ENCODE data around the gene PAIP2B. TPM values are rescaled to one million over a fixed set of nuclear protein-coding genes. Genes with fewer than 3 reads are reported as not detected.
A peak's percentile ranks its signal among the peaks of the same experiment; 100 is the strongest.
"Not testable (repeated sequence)": the region's sequence is repeated elsewhere in the genome, so short reads cannot be mapped to it uniquely, and the experiment has no call there.

Gene PAIP2B
- total and polyA plus RNA-seq, 5 donors = 14.2 to 34.5 (median 28.0) TPM

GRCh38 chr2:71244302-71244660 is 17.4 kb upstream of the PAIP2B start:
- Histone ChIP-seq H3K4me1 (ENCODE audit: control insufficient read depth, insufficient read depth, low read length) (peaks cover 8% of the 10 kb centered on the region), H3K4me3 (ENCODE audit: low read length) (no peak overlapping the region), H3K27ac (ENCODE audit: low read length) (peak overlapping the region; percentile 70), H3K9me3 (ENCODE audit: control insufficient read depth, low read length) (no peaks in the 10 kb centered on the region), H3K27me3 (ENCODE audit: control insufficient read depth, insufficient read depth) (no peaks in the 10 kb centered on the region)
- DNase-seq (no peak), ATAC-seq (peak in 1 of 2 donors; percentile 26)
- 45% methylated on average over 1 of the region's 1 CpG for WGBS
- intact Hi-C loops (cut with DNase I) = no loop called here

DNA sequence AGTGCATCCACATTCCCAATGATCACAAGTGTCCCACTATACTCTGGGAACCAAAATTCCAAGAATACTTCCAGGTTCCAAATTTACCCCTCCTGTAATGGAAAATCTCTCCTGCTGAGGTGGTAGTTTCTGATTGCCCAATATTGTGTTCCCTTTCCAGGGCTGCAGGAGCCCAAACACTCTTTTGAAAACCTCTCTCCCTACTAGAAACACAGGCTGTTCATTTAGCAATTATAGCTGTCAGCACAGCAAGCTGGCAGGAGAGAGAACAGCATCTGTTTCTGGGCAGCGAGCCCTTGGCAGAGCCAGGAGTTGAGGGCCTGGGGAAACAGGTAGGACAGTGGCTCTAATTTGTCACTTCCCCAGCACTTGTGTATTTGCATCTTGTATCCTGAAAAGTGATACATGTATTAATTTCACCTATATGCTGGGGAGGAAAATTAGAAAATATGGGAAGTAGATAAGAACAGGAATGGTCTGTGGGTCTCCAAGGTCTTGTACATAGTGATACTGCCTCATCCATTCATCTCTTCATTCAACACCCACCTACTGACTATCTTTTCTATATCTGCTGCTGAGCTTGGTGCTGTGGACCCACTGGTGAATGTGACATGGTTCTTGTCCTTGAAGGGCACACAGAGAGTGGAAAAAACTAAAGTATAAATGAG is 16.9 kb upstream of the PAIP2B start:
- H3K4me1 ChIP-seq (ENCODE audit: control insufficient read depth, insufficient read depth, low read length) = peaks cover 8% of the 10 kb centered on the region
- ATAC-seq (peak; percentile 91), DNase-seq (peak; percentile 50 to 78 (median 73))
- H3K4me3 ChIP-seq (ENCODE audit: low read length) = no peak overlapping the region
- no peaks in the 10 kb centered on the region for H3K9me3 ChIP-seq (ENCODE audit: control insufficient read depth, low read length)
- no peaks in the 10 kb centered on the region for H3K27me3 ChIP-seq (ENCODE audit: control insufficient read depth, insufficient read depth)
- peak overlapping the region; percentile 70 for H3K27ac ChIP-seq (ENCODE audit: low read length)
- WGBS = 41% methylated on average over 1 of the region's 1 CpG
- intact Hi-C loops (cut with DNase I) = no loop called here

DNA sequence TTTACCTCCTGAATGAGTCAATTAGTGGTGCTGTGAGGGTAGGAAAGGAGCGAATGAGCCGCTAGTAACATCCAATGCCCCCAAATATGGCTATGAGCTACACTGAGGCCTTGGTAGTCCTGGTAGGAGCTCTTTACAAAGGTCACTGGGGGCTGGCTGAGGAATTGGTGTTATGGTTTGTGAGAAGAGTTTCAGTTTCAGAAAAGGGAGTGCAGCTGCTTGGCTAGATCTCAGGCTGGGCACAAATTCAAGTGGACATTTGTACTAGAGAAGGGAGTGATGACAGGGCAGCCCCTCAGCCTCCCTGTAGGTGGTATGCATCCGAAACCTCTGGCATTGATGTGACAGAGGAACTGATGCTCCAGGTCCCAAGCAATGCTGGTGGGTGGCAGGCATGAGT is 13.9 kb upstream of the PAIP2B start:
- peak; percentile 33 to 46 for ATAC-seq
- DNase-seq = peak in 1 of 3 donors; percentile 48
- intact Hi-C loops (cut with DNase I) = no loop called here
- Histone ChIP-seq H3K9me3 (ENCODE audit: control insufficient read depth, low read length) (no peaks in the 10 kb centered on the region), H3K4me1 (ENCODE audit: control insufficient read depth, insufficient read depth, low read length) (peaks cover 8% of the 10 kb centered on the region), H3K27me3 (ENCODE audit: control insufficient read depth, insufficient read depth) (no peaks in the 10 kb centered on the region), H3K27ac (ENCODE audit: low read length) (peak overlapping the region; percentile 81), H3K4me3 (ENCODE audit: low read length) (no peak overlapping the region)
- WGBS = 50% methylated on average over 3 of the region's 3 CpGs

DNA sequence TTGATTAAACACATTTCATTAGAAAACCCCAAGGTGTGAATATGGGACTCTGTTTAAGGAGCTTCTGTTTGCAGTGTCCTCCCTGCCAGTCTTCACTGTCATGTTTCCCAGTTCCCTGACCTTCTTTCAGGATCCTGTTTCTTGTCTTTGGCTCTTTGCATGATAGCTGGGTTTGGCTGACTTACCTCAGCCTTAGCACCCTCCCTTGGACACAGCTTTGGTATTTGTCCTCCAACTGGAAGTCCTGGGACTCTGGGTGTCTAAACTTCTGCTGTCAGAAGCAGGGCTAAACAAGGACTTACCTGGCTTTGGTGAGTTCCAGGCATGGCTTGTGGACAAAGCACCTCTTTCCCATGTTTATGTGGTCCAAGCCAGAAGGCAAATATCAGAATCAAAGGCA is 11.2 kb upstream of the PAIP2B start:
- no peaks in the 10 kb centered on the region for H3K9me3 ChIP-seq (ENCODE audit: control insufficient read depth, low read length)

DNA sequence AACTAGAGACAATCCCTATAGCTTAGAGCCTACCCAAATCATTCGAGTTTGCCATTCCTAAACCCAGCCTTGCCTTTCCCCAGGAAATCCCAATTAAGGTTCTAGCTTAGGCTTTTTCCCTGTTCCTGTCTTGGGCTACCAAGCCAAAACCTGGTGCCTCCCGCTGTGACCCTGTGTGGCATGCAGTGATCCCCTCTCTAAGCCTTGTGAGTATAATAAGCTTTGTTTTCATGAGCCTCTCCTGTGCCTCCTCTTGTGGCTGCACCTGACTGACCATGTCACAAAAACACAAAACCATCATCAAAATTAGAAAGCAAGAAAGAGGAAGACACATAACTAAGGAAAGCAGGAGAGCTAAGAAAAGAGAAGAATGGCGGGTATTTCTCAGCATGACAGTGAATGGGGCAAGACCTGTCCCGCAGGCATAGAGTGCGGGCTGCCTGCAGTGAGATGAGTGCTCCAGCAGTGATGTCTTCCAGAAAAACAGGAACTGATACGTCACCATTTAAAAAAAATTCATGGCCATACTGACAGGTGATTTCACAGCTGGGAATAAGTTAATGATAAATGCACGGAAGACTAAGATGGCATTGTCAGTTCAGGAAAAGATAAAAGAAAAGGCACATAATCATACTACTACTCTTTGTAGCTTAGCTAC is 9.2 kb upstream of the PAIP2B start:
- 55% methylated on average over 7 of the region's 7 CpGs for WGBS
- Histone ChIP-seq H3K27me3 (ENCODE audit: control insufficient read depth, insufficient read depth) (no peaks in the 10 kb centered on the region), H3K27ac (ENCODE audit: low read length) (no peak overlapping the region), H3K4me3 (ENCODE audit: low read length) (no peak overlapping the region), H3K4me1 (ENCODE audit: control insufficient read depth, insufficient read depth, low read length) (peaks cover 7% of the 10 kb centered on the region), H3K9me3 (ENCODE audit: control insufficient read depth, low read length) (no peaks in the 10 kb centered on the region)
- ATAC-seq = no peak
- DNase-seq = no peak
- intact Hi-C loops (cut with DNase I) = no loop called here

More for the DNA sequence above, 11.2 kb upstream of the PAIP2B start:
- ATAC-seq = peak in 1 of 2 donors; percentile 23
- Histone ChIP-seq H3K4me1 (ENCODE audit: control insufficient read depth, insufficient read depth, low read length) (peaks cover 8% of the 10 kb centered on the region), H3K27me3 (ENCODE audit: control insufficient read depth, insufficient read depth) (no peaks in the 10 kb centered on the region), H3K4me3 (ENCODE audit: low read length) (no peak overlapping the region), H3K27ac (ENCODE audit: low read length) (no peak overlapping the region)
- DNase-seq = no peak
- intact Hi-C loops (cut with DNase I) = no loop called here

DNA sequence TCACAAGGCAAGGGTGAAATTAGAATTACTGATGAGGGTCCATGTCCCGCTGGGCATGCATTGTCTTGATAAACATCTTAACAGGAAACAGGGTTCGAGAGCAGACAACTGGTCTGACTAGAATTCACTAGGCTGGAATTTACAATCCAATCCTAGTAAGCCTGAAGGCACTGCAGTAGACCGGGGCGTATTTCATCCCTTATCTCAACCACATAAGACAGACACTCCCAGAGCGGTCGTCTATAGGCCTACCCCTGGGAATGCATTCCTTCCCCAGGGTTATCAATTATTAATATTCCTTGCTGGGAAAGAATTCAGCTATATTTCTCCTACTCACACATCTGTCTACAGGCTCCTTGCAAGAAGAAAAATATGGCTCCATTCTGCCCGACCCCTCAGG is 6.2 kb upstream of the PAIP2B start:
- WGBS = 81% methylated on average over 7 of the region's 7 CpGs
- intact Hi-C loops (cut with DNase I); DNase-seq; ATAC-seq; H3K9me3 ChIP-seq (ENCODE audit: control insufficient read depth, low read length); H3K4me1 ChIP-seq (ENCODE audit: control insufficient read depth, insufficient read depth, low read length); H3K4me3 ChIP-seq (ENCODE audit: low read length); H3K27me3 ChIP-seq (ENCODE audit: control insufficient read depth, insufficient read depth); H3K27ac ChIP-seq (ENCODE audit: low read length): not testable (repeated sequence)

DNA sequence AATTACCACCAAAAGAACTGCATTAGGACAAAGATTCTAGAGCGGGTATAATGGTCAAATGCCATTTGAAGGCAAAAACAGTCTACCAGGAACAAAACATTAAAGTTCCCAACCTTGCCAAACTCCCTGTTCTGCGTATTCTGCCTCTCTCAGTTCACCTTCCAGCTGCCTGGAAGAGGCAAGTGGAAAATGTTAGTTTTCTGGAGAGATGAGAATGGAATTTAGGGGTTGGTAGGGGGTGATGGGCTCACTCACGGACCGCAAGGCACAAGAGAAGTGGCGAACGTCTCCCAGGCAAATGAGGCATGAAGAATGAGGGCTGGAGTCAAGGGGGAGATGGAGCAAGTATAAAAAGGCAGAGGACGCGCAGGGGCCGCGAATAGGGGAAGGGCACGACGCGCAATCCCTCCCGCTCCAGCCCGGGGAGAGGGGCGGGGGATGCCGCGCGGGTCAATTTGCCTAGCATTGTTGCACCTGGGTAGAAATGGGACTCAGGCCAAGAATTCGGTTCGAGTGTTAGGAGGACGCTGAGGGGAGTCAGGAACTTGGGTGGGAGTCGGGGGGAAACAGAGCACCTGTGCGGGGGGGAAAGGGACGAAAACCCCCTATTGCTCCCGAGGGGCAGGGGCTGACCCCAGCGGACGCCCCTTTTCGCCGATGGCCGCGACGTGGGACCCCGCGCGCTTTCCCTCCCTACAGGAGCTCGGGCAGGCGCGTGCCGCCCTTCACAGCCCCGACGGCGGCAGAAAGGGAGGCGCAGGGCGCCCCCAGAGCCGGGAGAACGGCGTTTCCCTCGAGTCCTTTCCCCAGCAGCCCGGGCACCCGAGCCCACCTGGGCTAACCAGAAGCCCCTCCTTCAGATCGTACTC is 573 bp downstream of the PAIP2B start:
- Histone ChIP-seq H3K9me3 (ENCODE audit: control insufficient read depth, low read length) (no peaks in the 10 kb centered on the region), H3K27ac (ENCODE audit: low read length) (peak overlapping the region; percentile 89), H3K27me3 (ENCODE audit: control insufficient read depth, insufficient read depth) (no peaks in the 10 kb centered on the region), H3K4me3 (ENCODE audit: low read length) (peak overlapping the region; percentile 89), H3K4me1 (ENCODE audit: control insufficient read depth, insufficient read depth, low read length) (no peaks in the 10 kb centered on the region)
- intact Hi-C loops (cut with DNase I) = loop anchor here in 1 of 4 donors (10.0 kb wide), 1 partner anchor 48 kb away; no protein-coding TSS in a partner anchor
- peak; percentile 37 to 79 (median 74) for DNase-seq
- 1% methylated on average over 52 of the region's 52 CpGs for WGBS
- peak; percentile 0 to 38 for ATAC-seq

- H3K4me3 ChIP-seq (ENCODE audit: low read length) = no peak overlapping the region
- intact Hi-C loops (cut with DNase I) = loop anchor here in 2 of 4 donors (5.0 to 10.0 kb wide), 2 partner anchors 50 to 107 kb away; partner anchors contain the start of gene ZNF638 (in 1 of the 2)
Observed at GRCh38 chr2:71224935-71225334, 2.0 kb downstream of the PAIP2B start.

GRCh38 chr2:71224457-71224856 is 2.4 kb downstream of the PAIP2B start:
- no peaks in the 10 kb centered on the region for H3K9me3 ChIP-seq (ENCODE audit: control insufficient read depth, low read length)
- intact Hi-C loops (cut with DNase I) = loop anchor here in 2 of 4 donors (5.0 to 10.0 kb wide), 2 partner anchors 50 to 108 kb away; partner anchors contain the start of gene ZNF638 (in 1 of the 2)
- no peak overlapping the region for H3K4me3 ChIP-seq (ENCODE audit: low read length)
- no peaks in the 10 kb centered on the region for H3K27me3 ChIP-seq (ENCODE audit: control insufficient read depth, insufficient read depth)
- no peaks in the 10 kb centered on the region for H3K4me1 ChIP-seq (ENCODE audit: control insufficient read depth, insufficient read depth, low read length)
- no peak overlapping the region for H3K27ac ChIP-seq (ENCODE audit: low read length)
- ATAC-seq (no peak), DNase-seq (no peak)
- WGBS = 62% methylated on average over 1 of the region's 1 CpG

More at GRCh38 chr2:71224935-71225334, 2.0 kb downstream of the PAIP2B start:
- no peak overlapping the region for H3K27ac ChIP-seq (ENCODE audit: low read length)
- H3K27me3 ChIP-seq (ENCODE audit: control insufficient read depth, insufficient read depth) = no peaks in the 10 kb centered on the region
- DNase-seq (no peak), ATAC-seq (no peak)
- H3K4me1 ChIP-seq (ENCODE audit: control insufficient read depth, insufficient read depth, low read length) = no peaks in the 10 kb centered on the region
- no peaks in the 10 kb centered on the region for H3K9me3 ChIP-seq (ENCODE audit: control insufficient read depth, low read length)

DNA sequence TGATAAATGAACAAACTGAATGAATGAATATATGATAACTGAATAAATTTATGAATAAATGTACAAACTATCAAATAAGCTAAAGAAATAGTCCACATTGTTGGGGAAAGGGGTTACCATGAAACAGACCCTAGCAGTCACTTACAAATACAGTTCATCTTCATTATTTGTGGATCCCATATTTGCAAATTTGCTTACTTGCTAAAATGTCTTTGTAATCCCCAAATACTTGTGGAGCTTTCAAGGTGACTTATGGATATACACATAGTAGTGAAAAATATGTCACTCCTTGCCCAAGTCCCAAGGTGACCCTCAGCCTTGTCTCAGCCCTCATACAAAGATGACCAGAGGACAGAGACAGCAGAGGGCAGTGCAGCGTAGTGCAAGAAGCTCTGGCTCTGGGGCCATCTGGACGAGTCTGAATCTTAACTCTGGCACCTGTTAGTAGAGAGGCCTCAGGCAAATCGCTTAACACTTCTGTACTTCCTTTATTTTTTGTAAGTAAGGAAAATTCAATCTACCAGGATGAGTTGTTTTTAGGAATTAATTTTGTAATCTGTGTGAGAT is 3.1 kb downstream of the PAIP2B start:
- no peak overlapping the region for H3K27ac ChIP-seq (ENCODE audit: low read length)
- no peaks in the 10 kb centered on the region for H3K27me3 ChIP-seq (ENCODE audit: control insufficient read depth, insufficient read depth)
- WGBS = 19% methylated on average over 3 of the region's 3 CpGs
- H3K4me3 ChIP-seq (ENCODE audit: low read length) = no peak overlapping the region
- intact Hi-C loops (cut with DNase I) = loop anchor here in 2 of 4 donors (5.0 to 10.0 kb wide), 2 partner anchors 51 to 108 kb away; partner anchors contain the start of gene ZNF638 (in 1 of the 2)
- ATAC-seq (peak in 1 of 2 donors; percentile 24), DNase-seq (peak; percentile 57 to 81 (median 78))
- no peaks in the 10 kb centered on the region for H3K9me3 ChIP-seq (ENCODE audit: control insufficient read depth, low read length)
- H3K4me1 ChIP-seq (ENCODE audit: control insufficient read depth, insufficient read depth, low read length) = no peaks in the 10 kb centered on the region
